Ammon's horn (tissue), 1 donor: Measurements from ENCODE around the gene DDIT3.

Experiments used
- DNase-seq: peaks from one replicate; pipeline ENCODE4 v3.0.0-alpha.2; 2016; ENCODE audit warnings: low spot score

DDIT3 gene

GRCh38 chr12:57467915-57468314, 52.4 kb downstream of the DDIT3 start:
- DNase-seq: no peak

GRCh38 chr12:57467212-57467874, 53.0 kb downstream of the DDIT3 start:
- no peak for DNase-seq
